Liver (tissue), 9 donors: Measurements from ENCODE around the gene PPY. TPM values are rescaled to one million over a fixed set of nuclear protein-coding genes. Genes with fewer than 3 reads are reported as not detected.

Experiments
- DNase-seq: peaks from one replicate; pipeline ENCODE4 v3.0.0-alpha.2; 2017; ENCODE audit warnings: low spot score
- H3K27ac ChIP-seq, 2 donors: one replicate each; pipeline ENCODE4 v1.7.0; 2013; ENCODE audit warnings: inconsistent platforms in 2 of 2, low read length in 2 of 2, control low read depth in 1 of 2, low read depth in 1 of 2, mild to moderate bottlenecking in 1 of 2
- H3K27me3 ChIP-seq, 4 donors: one replicate each; pipeline versions ENCODE4 v1.6.1 to v1.7.0; 2013; ENCODE audit warnings: low read length in 3 of 4, inconsistent platforms in 1 of 4, mild to moderate bottlenecking in 1 of 4, moderate library complexity in 1 of 4; ENCODE audit not compliant: control insufficient read depth in 4 of 4, insufficient read depth in 4 of 4
- H3K36me3 ChIP-seq, 4 donors: one replicate each; pipeline versions ENCODE4 v1.6.1 to v1.7.0; 2013; ENCODE audit warnings: low read length in 3 of 4, mild to moderate bottlenecking in 3 of 4, low read depth in 1 of 4, moderate library complexity in 1 of 4; ENCODE audit not compliant: control insufficient read depth in 4 of 4, insufficient read depth in 3 of 4
- H3K4me1 ChIP-seq, 4 donors: one replicate each; pipeline versions ENCODE4 v1.6.1 to v1.7.0; 2013; ENCODE audit warnings: low read length in 3 of 4, mild to moderate bottlenecking in 3 of 4, moderate library complexity in 1 of 4; ENCODE audit not compliant: control insufficient read depth in 4 of 4, insufficient read depth in 4 of 4
- H3K4me3 ChIP-seq, 3 donors: one replicate each; pipeline versions ENCODE4 v1.6.1 to v1.7.0; 2013; ENCODE audit warnings: low read length in 3 of 3, control low read depth in 1 of 3, low read depth in 1 of 3, mild to moderate bottlenecking in 1 of 3
- H3K9ac ChIP-seq, 2 donors: one replicate each; pipeline ENCODE4 v1.7.0; 2013; ENCODE audit warnings: low read length in 2 of 2, mild to moderate bottlenecking in 2 of 2, moderate library complexity in 2 of 2, control low read depth in 1 of 2, low read depth in 1 of 2
- H3K9me3 ChIP-seq, 4 donors: one replicate each; pipeline versions ENCODE4 v1.6.1 to v1.7.0; 2013; ENCODE audit warnings: low read length in 3 of 4; ENCODE audit not compliant: control insufficient read depth in 4 of 4
- ATF3 ChIP-seq: IDR thresholded peaks from 2 replicates; pipeline ENCODE4 v1.6.1; 2016; ENCODE audit warnings: antibody characterized with exemption
- CTCF ChIP-seq: fragments of 150-350 bp; IDR thresholded peaks from 2 replicates; pipeline ENCODE4 v1.5.1; 2017; ENCODE audit warnings: improper control_type of control experiment, low read depth, low read length; ENCODE audit not compliant: missing input control
- EGR1 ChIP-seq, 2 donors: IDR thresholded peaks; 2 replicates each; pipeline ENCODE4 v1.6.1; 2016 to 2018; ENCODE audit warnings: antibody characterized with exemption in 2 of 2, low read depth in 2 of 2
- FOXA1 ChIP-seq: IDR thresholded peaks from 2 replicates; pipeline ENCODE4 v1.6.1; 2016; ENCODE audit warnings: antibody characterized with exemption
- FOXA2 ChIP-seq: IDR thresholded peaks from 2 replicates; pipeline ENCODE4 v1.6.1; 2016; ENCODE audit warnings: antibody characterized with exemption
- GABPA ChIP-seq, 2 donors: IDR thresholded peaks in 1 of 2; conservative IDR thresholded peaks in 1 of 2; 2 replicates each; pipeline ENCODE4 v1.6.1; 2016; ENCODE audit warnings: antibody characterized with exemption in 2 of 2, mild to moderate bottlenecking in 1 of 2, moderate library complexity in 1 of 2
- HNF4A ChIP-seq, 2 donors: conservative IDR thresholded peaks; 2 replicates each; pipeline ENCODE4 v1.6.1; 2016; ENCODE audit warnings: antibody characterized with exemption in 2 of 2, mild to moderate bottlenecking in 2 of 2
- HNF4G ChIP-seq: IDR thresholded peaks from 2 replicates; pipeline ENCODE4 v1.6.1; 2016; ENCODE audit warnings: antibody characterized with exemption
- JUND ChIP-seq, 2 donors: IDR thresholded peaks; 2 replicates each; pipeline ENCODE4 v1.6.1; 2016; ENCODE audit warnings: antibody characterized with exemption in 2 of 2
- MAX ChIP-seq: IDR thresholded peaks from 2 replicates; pipeline ENCODE4 v1.6.1; 2016; ENCODE audit warnings: antibody characterized with exemption
- NR2F2 ChIP-seq: IDR thresholded peaks from 2 replicates; pipeline ENCODE4 v1.6.1; 2016; ENCODE audit warnings: antibody characterized with exemption
- RXRA ChIP-seq, 2 donors: IDR thresholded peaks; 2 replicates each; pipeline ENCODE4 v1.6.1; 2017 to 2018; ENCODE audit warnings: antibody characterized with exemption in 2 of 2, mild to moderate bottlenecking in 1 of 2
- SP1 ChIP-seq: IDR thresholded peaks from 2 replicates; pipeline ENCODE4 v1.6.1; 2018; ENCODE audit warnings: antibody characterized with exemption, mild to moderate bottlenecking
- TAF1 ChIP-seq: conservative IDR thresholded peaks from 2 replicates; pipeline ENCODE4 v1.6.1; 2016; ENCODE audit warnings: antibody characterized with exemption, mild to moderate bottlenecking
- YY1 ChIP-seq: IDR thresholded peaks from 2 replicates; pipeline ENCODE4 v1.6.1; 2016; ENCODE audit warnings: antibody characterized with exemption, mild to moderate bottlenecking
- ZBTB33 ChIP-seq: IDR thresholded peaks from 2 replicates; pipeline ENCODE4 v1.6.1; 2016; ENCODE audit warnings: antibody characterized with exemption
- whole genome bisulfite sequencing: extraction: QIAGEN DNeasy Blood & Tissue Kit; methylation state at CpG from one replicate; pipeline ENCODE4 v1.1.7; 2013; 5-methylcytosine and 5-hydroxymethylcytosine counted together
- polyA plus RNA-seq, 2 donors: library from polyadenylated mRNA; stranded (reverse) in 1 of 2; unstranded in 1 of 2; fragments of 200-250 nt in 1 of 2; fragments of >200 nt in 1 of 2; fragmentation: Nextera tagmentation in 1 of 2; extraction: Ambion mirVana in 1 of 2; gene quantifications; one replicate each; pipeline versions ENCODE4 v1.2.1 to v1.2.3, GENCODE V29; 2013 to 2015
- total RNA-seq, 2 donors: library from RNA; depleted of rRNA; stranded (reverse); fragments of >200 nt; gene quantifications; one replicate each; pipeline ENCODE4 v1.2.3, GENCODE V29; 2014
- donor health status: healthy.
- donor health status: healthy.
- donor health status: healthy.
- donor health status: healthy.
- donor health status: healthy.

Gene PPY
- total and polyA plus RNA-seq, 4 donors = not detected

- DNase-seq = no peak
- no peak overlapping the region for H3K4me3 ChIP-seq
- H3K36me3 ChIP-seq = no peaks in the 10 kb centered on the region
- TF ChIP-seq NR2F2 (no peak), HNF4A (conservative IDR thresholded peaks at IDR 0.05) (no peak), FOXA1 (no peak), YY1 (no peak), ZBTB33 (no peak), TAF1 (no peak), GABPA (IDR thresholded peaks at IDR 0.05 in 1 of 2, conservative IDR thresholded peaks at IDR 0.05 in 1 of 2) (no peak), EGR1 (IDR thresholded peaks at IDR 0.05; ENCODE audit: low read depth in 2 of 2) (no peak), MAX (no peak), SP1 (no peak), JUND (IDR thresholded peaks at IDR 0.05) (no peak), HNF4G (no peak), RXRA (IDR thresholded peaks at IDR 0.05) (no peak), FOXA2 (no peak), CTCF (no peak)
- H3K9me3 ChIP-seq = no peaks in the 10 kb centered on the region
- H3K4me1 ChIP-seq = no peaks in the 10 kb centered on the region
- 19% methylated on average over 19 of the region's 19 CpGs for WGBS
- H3K9ac ChIP-seq = no peak overlapping the region
- peaks cover 0 to 17% (median 3%) of the 10 kb centered on the region in 4 donors for H3K27me3 ChIP-seq
- no peak overlapping the region for H3K27ac ChIP-seq
Measured at GRCh38 chr17:43952351-43952723, 10.1 kb upstream of the PPY start.

- WGBS = 82% methylated on average over 4 of the region's 4 CpGs
- peaks cover 0 to 17% (median 3%) of the 10 kb centered on the region in 4 donors for H3K27me3 ChIP-seq
- DNase-seq = no peak
Measured at GRCh38 chr17:43951750-43952149, 9.5 kb upstream of the PPY start.

More at GRCh38 chr17:43951750-43952149, 9.5 kb upstream of the PPY start:
- Histone ChIP-seq H3K4me1 (no peaks in the 10 kb centered on the region), H3K27ac (no peak overlapping the region), H3K9me3 (no peaks in the 10 kb centered on the region), H3K9ac (no peak overlapping the region), H3K36me3 (no peaks in the 10 kb centered on the region), H3K4me3 (no peak overlapping the region)
- no peak for TF ChIP-seq JUND (IDR thresholded peaks at IDR 0.05)
- TF ChIP-seq TAF1 = no peak
- TF ChIP-seq CTCF = no peak
- no peak for TF ChIP-seq RXRA (IDR thresholded peaks at IDR 0.05)
- TF ChIP-seq HNF4A (conservative IDR thresholded peaks at IDR 0.05) = no peak
- TF ChIP-seq ZBTB33 = no peak
- TF ChIP-seq EGR1 (IDR thresholded peaks at IDR 0.05; ENCODE audit: low read depth in 2 of 2) = no peak
- no peak for TF ChIP-seq HNF4G
- no peak for TF ChIP-seq FOXA1
- TF ChIP-seq NR2F2 = no peak
- TF ChIP-seq ATF3 = no peak
